PC-3 (cell line): ENCODE measurements around the gene COG5.

ENCODE experiments used
- EZH2 ChIP-seq: fragments of 300-600 bp; sonication (generic); IDR thresholded peaks from one replicate; pipeline ENCODE4 v1.6.1; 2017; ENCODE audit warnings: antibody characterized with exemption, mild to moderate bottlenecking, low read length; ENCODE audit not compliant: unreplicated experiment
- TF ChIP-seq, protein P1 (sequence below): fragments of 300-600 bp; sonication (generic); conservative IDR thresholded peaks from 2 replicates; pipeline ENCODE4 v1.5.1; 2017; ENCODE audit warnings: antibody characterized with exemption, low read depth, mild to moderate bottlenecking, low read length

DNA sequence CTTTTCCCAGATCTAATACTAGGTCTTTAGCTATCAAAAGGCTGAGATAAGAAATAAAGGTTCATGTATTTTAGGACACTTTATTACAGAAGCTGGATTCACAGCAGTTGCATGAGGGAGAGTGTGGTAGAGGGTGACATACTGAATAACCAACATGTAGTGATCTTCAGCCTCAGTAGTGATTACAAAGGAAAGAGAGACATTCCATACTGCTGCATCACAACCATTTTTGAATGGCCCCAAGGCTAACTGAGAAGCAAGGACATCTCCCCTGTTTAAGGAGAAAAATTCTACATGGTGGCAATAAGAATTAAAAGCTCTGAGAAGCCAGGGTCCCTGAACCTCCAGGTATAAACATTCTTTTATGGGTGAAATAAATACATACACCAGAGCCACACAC lies 35.3 kb downstream of the COG5 start:
- TF ChIP-seq EZH2: no peak
- TF ChIP-seq, protein P1, sequence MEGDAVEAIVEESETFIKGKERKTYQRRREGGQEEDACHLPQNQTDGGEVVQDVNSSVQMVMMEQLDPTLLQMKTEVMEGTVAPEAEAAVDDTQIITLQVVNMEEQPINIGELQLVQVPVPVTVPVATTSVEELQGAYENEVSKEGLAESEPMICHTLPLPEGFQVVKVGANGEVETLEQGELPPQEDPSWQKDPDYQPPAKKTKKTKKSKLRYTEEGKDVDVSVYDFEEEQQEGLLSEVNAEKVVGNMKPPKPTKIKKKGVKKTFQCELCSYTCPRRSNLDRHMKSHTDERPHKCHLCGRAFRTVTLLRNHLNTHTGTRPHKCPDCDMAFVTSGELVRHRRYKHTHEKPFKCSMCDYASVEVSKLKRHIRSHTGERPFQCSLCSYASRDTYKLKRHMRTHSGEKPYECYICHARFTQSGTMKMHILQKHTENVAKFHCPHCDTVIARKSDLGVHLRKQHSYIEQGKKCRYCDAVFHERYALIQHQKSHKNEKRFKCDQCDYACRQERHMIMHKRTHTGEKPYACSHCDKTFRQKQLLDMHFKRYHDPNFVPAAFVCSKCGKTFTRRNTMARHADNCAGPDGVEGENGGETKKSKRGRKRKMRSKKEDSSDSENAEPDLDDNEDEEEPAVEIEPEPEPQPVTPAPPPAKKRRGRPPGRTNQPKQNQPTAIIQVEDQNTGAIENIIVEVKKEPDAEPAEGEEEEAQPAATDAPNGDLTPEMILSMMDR: no peak
